Smooth muscle cell of the brain vasculature (primary cell): ENCODE measurements around the gene ELANE.
"Not testable (repeated sequence)": the region's sequence is repeated elsewhere in the genome, so short reads cannot be mapped to it uniquely, and the experiment has no call there.

Experiments used
- DNase-seq: peaks from one replicate; pipeline ENCODE4 v3.0.0-alpha.2; 2012; ENCODE audit warnings: low read depth, low spot score

The ELANE gene

DNA sequence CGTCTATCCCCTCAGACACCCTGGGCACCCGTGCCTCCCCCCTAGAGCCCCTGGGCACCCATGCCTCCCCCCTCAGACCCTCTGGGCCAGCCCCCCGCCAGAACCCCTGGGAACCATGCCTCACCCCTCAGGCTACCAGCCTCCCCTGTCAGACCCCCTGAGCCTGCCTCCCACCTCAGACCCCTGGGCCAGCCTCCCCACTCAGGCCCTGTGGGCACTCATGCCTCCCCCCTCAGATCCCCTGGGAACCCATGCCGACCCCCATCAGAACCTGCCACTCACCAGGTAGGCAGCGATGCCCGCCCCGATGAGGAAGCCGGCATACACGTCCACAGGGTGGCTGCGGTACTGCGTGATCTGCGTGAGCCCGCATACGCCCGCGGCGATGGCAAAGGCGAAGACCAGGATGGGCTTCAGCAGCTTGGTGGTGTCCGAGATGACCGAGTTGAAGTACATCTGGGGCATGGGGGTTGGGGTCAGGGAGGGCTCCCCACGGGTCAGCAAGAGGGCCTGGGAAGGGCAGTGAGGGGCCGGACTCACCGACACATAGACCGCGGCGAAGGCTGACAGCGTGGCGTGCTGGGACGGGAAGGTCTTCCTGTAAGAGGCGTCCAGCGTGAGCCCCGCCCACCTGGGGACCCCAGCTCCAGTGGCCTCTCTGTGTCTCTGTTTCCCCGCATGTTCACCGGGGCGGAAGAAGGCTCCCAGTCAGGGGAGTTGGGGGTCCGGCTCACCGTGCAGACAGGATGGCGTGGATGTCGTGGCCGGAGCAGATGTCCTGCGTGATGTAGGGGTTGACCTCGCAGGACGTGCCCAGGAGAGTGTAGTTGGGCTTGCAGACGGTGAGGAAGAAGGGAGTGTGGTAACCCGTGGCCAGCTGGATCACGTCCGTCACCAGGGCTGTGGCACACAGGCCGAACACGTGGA, 37.7 kb upstream of the ELANE start:
- no peak for DNase-seq

DNA sequence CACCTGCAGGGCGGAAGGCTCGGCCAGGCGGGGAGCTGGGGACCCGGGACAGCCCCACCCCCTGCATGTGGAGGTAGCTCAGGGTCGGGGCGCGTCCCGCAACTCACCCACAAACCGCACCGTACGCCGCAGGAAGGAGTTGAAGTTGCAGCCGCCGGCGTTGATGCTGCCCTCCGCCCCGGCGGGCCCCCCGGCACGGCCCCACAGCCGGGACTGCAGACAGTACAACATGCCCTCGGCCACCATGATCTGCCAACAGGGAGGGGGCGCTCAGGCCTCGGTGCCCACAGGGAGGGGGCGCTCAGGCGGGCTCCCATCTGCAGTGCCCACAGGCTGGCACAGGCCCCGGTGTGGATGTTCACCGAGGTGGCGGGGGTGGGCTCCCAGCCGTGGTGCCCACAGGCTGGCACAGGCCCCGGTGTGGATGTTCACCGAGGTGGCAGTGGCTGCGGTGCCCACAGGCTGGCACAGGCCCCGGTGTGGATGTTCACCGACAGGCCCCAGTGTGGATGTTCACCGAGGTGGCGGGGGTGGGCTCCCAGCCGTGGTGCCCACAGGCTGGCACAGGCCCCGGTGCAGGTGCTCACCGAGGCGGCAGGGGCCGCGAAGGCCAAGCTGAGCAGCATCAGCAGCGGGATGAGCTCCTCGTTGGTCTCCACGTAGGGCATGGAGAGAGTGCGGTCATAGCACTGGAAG, 36.9 kb upstream of the ELANE start:
- DNase-seq, result no peak

DNA sequence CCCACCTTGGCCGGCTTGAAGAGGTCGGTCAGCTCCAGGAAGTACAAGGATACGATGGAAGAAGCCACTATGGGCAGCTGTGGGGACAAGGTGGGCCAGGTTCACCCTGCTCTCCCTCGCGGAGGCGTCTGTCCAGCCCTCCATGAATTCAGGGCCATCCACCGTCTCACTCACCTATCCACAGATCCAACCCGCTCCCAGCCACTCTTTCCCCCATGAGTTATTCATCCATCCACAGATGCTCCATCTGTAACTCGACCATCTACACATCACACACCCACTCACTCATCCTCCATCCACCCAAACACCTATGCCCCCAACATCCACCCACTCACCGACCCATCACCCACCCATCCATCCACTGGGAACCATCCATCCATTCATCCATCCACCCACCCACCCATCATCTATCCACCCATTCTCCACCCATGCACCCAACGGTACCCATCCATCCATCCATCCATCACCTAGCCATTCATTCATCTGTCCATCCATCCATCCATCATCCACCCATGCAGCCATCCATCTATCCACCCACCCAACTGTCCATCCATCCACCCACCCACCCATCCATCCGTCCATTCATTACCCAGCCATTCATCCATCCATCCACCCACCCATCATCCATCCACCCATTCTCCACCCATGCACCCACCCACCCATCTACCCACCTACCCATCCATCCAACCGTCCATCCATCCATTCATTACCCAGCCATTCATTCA, 36.2 kb upstream of the ELANE start:
- DNase-seq, result no peak

DNA sequence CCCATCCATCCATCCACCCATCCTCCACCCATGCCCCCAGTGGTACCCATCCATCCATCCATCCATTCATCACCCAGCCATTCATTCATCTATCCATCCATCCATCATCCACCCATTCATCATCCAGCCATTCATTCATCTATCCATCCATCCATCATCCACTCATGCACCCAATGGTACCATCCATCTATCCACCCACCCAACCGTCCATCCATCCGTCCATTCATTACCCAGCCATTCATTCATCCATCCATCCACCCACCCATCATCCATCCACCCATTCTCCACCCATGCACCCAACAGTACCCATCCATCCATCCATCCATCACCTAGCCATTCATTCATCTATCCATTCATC, 35.6 kb upstream of the ELANE start:
- no peak for DNase-seq

DNA sequence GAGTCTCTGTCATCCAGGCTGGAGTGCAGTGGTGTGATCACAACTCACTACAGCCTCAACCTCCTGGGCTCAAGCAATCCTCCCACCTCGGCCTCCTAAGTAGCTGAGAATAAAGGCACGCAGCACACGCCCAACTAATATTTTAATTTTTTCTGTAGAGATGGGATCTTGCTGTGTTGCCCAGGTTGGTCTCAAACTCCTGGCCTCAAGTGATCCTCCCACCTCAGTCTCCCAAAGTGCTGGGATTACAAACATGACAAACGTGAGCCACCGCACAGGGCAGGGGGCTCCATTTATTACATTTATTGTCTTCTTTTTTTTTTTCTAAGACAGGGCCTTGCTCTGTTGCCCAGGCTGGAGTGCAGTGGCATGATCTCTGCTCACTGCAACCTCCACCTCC, 31.9 kb upstream of the ELANE start:
- DNase-seq, result not testable (repeated sequence)

DNA sequence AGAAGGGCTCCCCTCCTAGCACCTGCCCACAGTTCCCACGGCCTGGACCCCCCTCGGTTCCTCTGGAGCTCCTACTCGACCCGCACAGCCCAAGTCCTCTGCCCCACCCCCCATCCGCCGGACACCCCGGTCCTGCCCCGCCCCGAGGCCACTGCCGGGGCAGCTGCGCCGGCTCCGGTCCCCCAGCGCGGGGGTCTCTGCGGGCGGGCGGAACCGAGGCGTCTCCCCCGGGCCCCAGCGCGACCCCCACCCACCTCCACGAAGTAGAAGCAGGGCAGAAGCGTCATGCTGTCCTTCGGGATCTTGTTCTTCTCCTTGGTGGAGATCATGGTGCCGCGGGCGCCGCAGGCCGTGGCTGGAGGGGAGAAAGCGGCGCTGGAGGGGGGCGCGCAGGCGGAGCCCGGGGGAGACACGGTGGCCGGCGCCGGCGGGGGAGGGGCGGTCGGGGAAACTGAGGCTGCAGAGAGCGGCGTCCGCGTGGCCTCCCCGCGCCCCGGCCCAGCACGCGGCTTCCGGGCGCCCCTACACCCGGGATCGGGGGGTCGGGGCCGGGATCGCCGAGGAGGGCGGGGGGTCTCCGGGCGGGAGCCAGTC, 30.8 kb upstream of the ELANE start:
- no peak for DNase-seq

DNA sequence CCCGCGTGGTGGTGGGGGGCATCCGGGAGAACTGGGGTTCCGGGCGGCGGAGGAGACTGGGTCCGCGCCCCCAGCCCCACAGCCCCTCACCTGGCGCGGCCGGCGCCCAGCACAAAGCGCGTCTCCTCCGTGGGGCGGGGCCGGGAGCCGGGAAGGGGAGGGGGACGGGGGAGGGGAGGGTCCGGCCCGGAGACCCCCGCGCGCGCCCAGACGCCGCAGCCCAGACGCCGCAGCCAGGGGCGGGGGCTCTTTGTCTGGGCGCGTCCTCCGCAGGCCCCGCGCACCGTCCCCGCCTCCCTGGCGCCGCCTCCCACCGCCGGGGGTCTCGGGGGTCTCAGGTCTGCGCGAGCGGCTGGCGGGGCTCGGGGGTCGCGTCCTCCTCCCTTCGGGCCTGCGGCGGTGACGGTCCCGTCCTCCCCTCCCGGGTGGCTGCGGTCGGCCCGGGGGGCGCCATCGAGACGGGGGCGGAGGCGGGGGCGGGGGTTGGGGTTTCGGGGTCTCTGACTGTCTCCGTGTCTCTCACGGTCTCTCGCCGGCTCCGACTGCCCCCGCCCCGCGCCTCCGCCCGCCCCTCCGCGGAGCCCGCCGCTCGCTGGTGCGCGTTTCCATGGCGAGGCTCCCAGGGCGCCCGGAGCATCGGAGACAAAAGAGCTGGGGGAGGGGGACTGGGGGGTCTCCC, 30.1 kb upstream of the ELANE start, which contains the start of gene PLPPR3:
Gene PLPPR3, minus strand, starts transcription at position 131 of the 679 bp plus-strand sequence. CDS start 396 bp downstream, outside the sequence.
- no peak for DNase-seq

DNA sequence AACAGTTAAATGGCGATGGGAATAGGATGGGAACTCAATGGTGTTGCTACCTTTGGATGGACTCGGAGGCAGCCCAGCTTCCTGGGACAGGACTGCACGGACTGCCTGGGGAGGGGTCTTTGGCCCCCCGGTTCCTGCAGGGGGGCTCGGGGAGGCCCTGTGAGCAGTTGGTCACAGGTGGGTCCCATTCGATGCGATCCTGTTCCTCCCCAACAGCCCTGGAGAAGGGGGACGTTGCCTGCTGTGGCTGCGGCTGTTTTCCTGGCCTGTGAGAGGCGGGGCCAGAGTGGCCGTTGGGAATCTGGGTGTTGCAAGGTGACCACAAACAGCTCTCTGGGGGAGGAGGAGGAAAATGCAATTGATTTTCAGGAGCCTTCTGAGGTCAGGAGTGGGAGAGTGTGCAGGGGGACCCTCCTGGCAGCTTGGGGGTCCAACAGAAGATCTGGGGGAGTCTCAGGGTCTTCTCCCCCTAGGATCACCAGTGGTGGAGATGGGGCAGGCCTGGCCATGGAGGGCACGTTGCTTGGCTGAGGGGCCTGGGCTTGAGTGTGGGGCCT, 28.5 kb upstream of the ELANE start:
- no peak for DNase-seq

DNA sequence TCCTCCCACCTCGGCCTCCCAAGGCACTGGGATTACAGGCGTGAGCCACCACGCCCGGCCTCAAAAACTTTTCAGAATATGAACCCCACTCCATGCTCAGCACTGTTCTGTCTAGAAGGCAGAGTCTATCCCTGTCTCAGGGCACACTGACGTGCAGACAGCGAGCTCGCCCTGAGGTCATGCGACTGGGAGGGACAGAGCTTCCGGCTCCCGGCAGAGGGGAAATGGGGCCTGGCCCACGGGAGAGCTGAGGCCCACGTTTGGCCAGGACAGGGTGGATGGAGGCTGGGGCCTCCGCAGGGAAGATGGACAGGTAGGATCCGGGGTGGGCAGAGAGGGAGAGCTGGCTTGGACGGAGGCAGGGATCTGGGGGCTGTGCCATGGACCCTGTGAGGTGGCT, 27.2 kb upstream of the ELANE start:
- DNase-seq, result no peak

DNA sequence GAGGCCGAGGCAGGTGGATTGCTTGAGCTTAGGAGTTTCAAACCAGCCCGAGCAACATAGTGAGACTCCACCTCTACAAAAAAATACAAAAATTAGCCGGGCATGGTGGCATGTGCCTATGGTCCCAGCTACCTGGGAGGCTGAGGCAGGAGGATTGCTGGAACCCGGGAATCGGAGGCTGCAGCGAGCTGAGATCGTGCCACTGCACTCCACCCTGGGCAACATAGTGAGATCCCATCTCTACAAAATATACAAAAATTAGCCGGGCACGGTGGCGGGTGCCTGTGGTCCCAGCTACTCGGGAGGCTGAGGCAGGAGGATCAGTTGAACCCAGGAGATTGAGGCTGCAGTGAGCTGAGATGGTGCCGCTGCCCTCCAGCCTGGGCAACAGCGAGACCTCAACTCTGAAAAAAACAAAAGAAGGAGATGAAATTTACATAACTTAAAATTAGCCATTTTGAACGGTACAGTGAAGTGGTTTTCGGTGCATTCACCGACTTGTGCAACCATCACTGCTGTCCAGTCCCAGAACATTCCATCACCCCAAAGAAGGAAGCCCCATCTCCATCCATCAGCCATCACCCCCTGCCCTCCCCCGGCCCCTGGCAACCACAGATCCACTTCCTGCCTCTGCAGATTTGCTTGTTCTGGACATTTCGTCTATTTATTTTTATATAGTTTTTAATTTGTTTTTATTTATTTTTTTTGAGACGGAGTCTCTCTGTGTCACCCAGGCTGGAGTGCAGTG, 26.0 kb upstream of the ELANE start:
- no peak for DNase-seq

DNA sequence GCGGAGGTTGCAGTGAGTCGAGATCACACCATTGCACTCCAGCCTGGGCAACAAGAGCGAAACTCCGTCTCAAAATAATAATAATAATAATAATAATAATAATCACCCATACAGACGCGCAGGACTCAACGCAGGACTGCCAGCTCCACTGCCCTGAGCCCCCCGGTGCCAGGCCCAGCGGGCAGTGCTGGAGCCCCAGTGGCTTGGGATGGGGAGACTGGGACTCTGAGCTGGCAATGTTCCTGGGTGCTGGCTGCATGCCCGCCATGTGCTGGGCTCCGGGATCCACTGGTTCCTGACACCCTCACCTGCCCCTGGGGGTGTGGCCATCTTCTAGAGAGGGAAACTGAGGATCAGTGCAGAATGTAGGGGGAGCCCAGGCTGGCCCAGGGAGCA, 24.8 kb upstream of the ELANE start:
- no peak for DNase-seq

DNA sequence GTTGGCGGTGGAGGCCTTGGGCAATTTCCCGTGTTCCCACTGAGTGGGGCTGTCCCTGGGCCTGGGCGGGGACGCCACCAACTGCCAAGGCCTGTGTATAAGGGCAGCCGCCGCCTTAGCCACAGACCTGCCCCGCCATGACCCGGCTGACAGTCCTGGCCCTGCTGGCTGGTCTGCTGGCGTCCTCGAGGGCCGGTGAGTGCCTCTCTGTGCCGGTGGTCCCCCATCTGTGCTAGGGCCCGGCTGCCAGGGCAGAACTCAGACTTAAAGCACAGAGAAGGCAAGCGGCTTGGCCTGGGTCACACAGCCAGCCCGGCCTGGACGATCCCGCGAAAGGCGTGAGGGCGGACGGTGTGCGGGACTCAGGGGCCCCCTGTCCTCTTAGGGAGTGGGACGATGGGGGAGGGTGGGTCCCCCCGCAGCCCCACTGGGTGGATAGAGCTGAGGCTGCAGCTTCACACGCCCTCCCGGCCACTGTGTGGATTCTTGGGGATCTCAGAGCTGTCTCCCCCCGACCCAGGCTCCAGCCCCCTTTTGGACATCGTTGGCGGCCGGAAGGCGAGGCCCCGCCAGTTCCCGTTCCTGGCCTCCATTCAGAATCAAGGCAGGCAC, 24.3 kb upstream of the ELANE start, which contains the start of gene AZU1:
Gene AZU1, plus strand, starts transcription at position 128 of the 612 bp plus-strand sequence. Its CDS starts 10 bp downstream, at position 138.
- no peak for DNase-seq

DNA sequence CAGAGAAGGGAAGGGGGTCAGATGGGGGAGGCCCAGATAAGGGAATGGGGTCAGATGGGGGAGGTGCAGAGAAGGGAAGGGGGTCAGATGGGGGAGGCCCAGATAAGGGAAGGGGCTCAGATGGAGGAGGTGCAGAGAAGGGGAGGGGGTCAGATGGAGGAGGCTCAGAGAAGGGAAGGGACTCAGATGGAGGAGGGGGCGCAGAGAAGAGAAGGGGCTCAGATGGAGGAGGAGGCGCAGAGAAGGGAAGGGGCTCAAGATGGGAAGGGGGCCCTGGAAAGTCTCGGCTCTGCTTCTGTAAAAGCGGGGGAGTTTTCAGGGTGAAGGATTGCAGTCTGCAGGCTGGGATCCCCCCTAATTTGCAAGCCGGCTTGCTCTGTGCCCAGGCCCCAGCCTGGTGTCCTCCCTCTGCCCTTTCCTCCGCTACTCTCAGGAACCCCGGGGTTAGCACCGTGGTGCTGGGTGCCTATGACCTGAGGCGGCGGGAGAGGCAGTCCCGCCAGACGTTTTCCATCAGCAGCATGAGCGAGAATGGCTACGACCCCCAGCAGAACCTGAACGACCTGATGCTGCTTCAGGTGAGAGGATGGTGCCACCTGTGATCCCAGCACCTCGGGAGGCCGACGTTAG, 22.9 kb upstream of the ELANE start:
- DNase-seq, result no peak

DNA sequence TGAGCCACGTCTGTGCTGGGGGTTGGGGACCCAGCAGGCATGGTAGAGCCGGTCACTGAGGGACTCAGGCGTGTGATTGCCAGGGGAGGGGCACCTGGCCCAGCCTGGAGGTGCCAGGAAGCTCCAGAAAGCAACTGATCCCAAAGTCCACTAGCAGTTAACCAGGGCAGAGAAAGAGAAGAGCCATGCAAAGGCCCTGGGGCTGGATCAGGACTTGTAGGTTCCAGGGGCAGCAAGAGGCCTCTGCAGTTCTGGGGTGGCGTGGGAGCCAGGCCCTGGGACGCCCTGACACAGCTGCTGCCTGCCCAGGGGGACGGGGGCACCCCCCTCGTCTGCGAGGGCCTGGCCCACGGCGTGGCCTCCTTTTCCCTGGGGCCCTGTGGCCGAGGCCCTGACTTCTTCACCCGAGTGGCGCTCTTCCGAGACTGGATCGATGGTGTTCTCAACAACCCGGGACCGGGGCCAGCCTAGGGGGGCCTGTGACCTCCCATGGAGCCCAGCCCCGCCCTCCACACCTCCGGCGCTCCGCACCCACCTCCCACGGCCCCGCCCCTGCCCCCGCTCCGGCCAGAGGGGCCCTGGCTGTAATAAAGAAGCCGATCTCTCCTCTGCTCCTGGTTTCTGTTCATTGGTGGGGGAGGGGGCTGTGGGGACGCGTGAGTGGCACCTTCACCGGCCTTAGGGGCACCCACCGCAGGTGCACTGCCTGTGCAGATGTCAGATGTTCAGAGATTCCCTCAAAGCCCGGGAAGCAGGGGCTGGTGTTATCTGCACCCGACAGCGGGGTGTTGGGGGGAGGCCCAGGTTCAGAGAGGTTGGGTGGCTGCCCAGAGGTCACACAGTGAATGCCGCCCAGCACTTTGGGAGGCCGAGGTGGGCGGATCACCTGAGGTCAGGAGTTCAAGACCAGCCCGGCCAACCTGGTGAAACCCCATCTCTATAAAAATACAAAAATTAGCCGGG, 20.4 kb upstream of the ELANE start:
- DNase-seq, result no peak

DNA sequence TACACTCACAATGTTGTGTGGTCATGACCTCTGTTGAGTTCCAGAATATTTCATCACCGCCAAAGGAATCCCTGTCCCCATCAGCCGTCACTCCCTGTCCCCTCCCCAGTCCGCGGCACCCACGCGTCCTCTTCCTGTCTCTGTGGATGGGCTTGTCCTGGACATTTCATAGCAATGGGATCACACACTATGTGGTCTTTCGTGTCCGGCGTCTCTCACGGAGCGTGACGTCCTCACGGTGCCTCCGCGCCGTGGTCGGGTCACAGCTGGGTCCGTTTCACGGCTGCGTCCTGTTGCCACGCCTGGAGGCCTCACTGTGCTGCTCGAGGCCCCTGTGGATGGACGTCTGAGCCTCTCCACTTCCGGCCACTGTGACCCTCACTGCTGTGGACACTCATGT, 17.9 kb upstream of the ELANE start:
- DNase-seq, result no peak

DNA sequence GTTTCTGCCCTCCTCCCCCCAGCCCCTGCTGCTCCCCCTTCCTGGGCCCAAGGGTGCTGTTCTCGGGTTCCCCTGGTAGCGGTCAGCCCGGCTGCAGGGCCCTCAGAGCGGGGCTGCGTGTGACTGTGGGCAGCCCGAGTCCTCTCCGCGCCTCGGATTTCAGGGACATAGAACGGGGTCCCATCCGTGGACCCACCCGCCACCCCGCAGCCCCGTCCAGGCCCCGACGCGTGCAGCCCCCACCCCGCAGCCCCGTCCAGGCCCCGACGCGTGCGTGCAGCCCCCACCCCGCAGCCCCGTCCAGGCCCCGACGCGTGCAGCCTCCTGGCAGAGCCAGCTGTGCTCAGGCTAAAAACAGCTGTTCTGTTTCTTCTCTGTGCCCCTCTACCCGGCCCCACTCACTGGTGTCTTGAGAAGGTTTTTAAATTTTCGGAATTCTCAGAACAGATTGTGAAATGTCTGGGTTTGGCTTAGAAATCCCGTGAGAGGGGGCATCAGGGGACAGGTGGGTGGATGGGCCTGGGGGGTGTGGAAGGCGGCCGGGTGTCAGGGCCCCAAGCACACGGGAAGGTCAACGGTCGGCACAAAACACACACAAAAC, 16.8 kb upstream of the ELANE start:
- DNase-seq, result no peak

DNA sequence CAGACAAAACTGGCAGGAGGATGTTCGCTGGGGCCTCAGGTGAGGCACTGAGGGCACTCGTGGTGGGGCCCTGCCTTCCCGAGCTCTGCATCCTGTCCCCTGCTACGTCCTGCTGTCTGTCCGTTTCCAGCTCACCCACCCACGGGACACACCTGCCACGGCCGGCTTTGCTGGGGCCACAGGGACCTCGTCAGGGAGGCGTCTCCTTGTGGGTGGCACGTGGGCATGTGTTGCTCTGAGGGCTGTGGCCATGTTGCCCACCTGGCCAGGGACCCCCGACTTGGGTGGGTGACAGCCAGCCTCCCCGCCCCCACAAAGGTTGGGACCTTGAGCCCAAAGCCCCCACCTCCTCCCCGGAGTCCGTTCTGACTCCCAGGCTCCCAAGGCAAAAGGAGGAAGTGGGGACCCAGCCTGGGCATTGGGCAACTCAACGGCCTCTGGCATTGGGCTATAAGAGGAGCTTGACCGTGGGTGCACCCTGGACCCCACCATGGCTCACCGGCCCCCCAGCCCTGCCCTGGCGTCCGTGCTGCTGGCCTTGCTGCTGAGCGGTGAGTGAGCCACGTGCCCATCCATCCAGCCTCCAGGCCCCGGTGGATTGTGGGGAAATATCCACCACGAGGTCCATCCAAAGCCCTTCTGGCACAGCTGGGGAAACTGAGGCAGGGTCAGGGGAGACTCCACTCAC, 11.4 kb upstream of the ELANE start, which contains the start of gene PRTN3:
Gene PRTN3, plus strand, starts transcription at position 481 of the 688 bp plus-strand sequence. Its CDS starts 10 bp downstream, at position 491.
- no peak for DNase-seq
